IPS-18c (cell line): ENCODE measurements around the gene TSC2.

ENCODE experiments used
- H3K4me3 ChIP-seq: 2 replicates; pipeline ENCODE4 v1.7.0; 2013; ENCODE audit warnings: low read depth, mild to moderate bottlenecking, low read length, moderate library complexity; ENCODE audit not compliant: insufficient read depth
- H3K9me3 ChIP-seq: one replicate; pipeline ENCODE4 v1.6.1; 2013; ENCODE audit warnings: mild to moderate bottlenecking, low read length, moderate library complexity; ENCODE audit not compliant: control insufficient read depth, insufficient read depth

The TSC2 gene

GRCh38 chr16:2086106-2086742 is 38.4 kb downstream of the TSC2 start:
- Histone ChIP-seq H3K9me3 (no peaks in the 10 kb centered on the region), H3K4me3 (no peak overlapping the region)

DNA sequence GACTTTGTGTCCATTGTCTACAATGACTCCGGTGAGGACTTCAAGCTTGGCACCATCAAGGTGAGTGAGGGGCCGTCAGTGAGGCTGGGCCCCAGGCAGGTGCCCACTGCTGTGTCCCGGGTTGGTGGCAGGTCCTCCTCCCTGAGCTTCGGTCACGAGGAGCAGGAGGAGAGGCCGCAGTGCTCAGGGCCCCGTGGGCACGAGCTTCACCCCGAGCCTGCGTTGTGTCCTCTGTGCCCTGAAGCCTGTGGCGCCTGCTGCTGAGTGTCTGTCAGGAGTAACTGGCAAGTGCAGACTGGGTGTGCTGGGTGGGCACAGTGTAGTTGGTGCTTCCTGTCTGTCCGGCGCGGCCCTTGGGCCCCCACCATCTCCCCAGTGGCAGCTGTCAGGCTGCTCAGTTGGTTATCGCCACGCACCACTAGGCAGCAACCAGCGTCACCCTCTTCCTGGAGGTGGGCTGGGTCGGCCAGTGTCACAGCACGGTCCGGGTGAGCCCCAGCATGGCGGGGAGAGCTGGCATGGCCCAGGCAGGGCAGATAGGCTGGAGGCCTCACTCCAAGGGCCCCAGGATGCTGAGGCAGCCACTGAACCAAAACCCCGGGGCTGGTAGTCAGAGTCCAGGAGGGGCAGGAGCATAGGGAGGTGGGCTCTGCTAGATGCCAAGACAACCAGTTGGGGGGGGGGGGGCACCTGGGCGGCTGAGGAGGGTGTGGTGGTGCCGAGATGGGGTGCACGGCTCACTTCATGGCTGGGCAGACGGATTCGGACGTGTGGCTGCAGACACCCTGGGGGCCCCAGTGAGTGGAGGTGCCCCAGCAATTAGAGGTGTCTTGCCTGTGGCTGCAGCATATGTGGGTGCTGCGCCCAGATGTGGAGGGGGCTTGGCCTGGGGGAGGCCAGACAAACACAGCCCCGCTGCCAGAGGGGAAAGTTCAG is 39.3 kb downstream of the TSC2 start:
- no peaks in the 10 kb centered on the region for H3K9me3 ChIP-seq
- no peak overlapping the region for H3K4me3 ChIP-seq

DNA sequence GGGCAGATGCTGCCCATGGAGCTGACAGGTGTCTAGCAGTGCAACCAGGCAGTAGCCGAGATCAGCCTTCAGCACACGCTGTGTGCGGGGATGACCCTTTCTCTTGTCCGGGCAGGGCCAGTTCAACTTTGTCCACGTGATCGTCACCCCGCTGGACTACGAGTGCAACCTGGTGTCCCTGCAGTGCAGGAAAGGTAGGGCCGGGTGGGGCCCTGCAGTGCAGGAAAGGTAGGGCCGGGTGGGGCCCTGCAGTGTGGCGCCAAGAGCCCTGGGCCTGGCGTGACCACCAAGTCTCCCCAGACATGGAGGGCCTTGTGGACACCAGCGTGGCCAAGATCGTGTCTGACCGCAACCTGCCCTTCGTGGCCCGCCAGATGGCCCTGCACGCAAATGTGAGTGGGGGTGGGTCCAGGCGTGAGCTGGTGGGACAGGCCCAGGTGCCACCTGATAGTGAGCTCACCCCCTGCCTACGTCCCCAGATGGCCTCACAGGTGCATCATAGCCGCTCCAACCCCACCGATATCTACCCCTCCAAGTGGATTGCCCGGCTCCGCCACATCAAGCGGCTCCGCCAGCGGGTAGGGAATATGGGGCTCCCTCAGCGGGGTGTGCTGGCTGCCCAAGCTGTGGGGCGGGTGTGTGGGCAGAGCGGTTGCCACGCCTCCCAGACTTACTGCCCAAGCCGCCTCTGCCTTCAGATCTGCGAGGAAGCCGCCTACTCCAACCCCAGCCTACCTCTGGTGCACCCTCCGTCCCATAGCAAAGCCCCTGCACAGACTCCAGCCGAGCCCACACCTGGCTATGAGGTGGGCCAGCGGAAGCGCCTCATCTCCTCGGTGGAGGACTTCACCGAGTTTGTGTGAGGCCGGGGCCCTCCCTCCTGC is 40.2 kb downstream of the TSC2 start:
- H3K4me3 ChIP-seq, result no peak overlapping the region
- H3K9me3 ChIP-seq, result no peaks in the 10 kb centered on the region

GRCh38 chr16:2088759-2089358 is 41.1 kb downstream of the TSC2 start:
- H3K4me3 ChIP-seq, result no peak overlapping the region

DNA sequence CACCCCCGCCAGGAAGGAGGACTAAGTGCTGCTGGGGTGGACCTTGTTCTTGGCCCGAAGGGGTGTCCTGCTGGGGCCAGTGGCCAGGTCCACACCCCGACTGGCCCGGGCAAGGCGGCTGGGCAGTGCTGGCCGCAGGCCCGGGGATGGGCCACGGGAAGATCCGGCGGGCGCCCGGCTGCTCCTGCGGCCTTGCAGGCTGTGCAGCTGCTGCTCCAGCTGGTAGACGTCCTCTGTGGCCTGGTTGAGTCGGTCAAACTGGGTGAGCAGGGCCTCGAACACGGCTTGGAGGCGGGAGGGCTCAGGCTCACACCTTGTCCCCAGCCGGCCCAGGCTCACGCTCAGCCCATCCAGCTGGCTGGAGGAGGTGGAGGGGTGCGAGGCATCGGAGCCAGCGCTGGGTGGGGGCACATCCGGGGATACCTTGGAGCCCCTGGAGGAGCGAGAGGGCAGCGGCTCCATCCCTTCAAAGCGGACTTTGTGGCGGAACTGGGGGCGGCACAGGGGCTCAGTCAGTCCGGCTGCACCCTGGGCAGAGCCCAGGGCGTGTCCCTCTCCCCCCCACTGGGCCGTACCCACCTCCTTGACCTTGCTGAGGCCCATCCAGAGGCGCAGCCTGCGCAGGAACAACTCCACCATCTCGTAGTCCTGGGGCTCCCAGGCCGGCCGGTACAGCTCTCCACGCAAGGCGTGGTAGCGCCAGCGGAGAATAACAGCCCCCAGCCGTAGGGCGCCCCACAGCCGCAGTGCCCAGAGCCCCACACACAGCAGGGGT is 42.1 kb downstream of the TSC2 start:
- Histone ChIP-seq H3K9me3 (no peaks in the 10 kb centered on the region), H3K4me3 (peak overlapping the region; percentile 53; the same call in 1 of the 2 replicates)

More at GRCh38 chr16:2088759-2089358, 41.1 kb downstream of the TSC2 start:
- no peaks in the 10 kb centered on the region for H3K9me3 ChIP-seq

GRCh38 chr16:2090481-2090776 is 42.6 kb downstream of the TSC2 start:
- Histone ChIP-seq H3K4me3 (peak overlapping the region; percentile 53; the same call in 1 of the 2 replicates), H3K9me3 (no peaks in the 10 kb centered on the region)

DNA sequence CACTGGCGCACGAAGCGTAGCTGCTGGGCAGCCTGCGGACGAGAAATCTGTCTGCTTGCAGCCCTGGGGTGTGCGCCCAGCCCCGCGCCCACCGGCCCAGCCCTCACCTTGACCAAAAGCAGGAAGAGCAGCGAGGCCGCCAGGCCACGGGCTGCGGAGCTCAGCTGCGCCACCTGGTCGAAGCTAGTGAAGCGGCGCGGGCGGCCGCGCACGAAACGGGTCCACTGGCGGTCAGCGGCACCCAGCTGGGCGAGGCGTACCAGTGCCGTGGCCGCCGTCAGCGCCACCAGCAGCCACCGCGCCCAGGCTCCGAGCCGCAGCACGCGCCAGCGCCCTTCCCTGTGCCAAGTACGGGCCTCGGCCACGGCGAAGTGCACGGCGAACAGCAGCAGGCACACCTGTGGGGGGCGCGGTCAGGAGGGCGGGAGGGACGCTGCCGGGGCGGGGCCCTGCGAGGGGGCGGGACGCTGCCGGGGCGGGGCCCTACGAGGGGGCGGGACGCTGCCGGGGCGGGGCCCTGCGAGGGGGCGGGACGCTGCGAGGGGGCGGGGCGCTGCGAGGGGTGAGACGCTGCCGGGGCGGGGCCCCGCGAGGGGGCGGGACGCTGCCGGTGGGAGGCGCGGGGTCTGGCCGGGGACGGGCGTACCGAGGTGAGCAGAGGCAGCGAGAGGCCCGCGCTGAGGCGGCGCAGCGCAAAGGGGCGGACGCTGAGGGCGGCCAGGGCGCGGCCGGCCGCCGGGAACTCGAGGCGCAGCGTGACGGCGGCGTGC is 43.2 kb downstream of the TSC2 start:
- H3K9me3 ChIP-seq, result no peaks in the 10 kb centered on the region
- peak overlapping the region; percentile 53 for H3K4me3 ChIP-seq

DNA sequence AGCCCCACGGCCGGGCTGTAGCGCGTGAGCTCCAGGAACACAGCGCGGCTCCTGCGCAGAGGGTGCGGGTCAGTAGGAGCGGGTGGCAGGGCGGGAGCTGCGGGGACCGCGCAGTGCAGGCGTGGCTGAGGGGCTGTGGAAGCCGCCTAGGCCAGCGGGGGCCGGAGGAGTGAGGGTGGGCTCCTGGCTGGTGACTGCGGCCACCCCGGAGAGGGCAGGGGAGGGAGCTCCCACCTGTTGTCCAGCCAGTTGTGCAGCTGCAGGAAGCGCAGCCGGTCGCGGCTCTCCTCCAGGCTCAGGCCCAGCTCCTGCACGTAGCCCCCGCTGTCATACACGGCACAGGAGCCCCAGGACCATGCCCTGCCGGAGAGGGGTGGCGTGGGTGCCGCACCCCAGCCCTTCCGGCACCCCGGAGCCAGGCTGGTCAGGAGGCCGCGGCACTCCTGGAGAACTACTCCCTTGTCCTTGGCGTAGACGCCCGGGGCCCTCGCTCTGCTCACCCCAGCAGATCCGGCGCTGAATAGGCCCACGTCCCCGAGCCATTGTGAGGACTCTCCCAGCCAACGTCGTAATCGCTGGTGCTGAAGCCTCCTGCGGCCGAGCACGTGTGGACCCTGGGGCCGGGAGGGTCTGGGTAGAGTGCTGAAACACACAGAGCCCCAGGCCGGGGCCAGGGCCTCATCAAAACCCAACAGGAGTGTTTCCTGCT is 43.9 kb downstream of the TSC2 start:
- H3K4me3 ChIP-seq, result peak overlapping the region; percentile 50
- no peaks in the 10 kb centered on the region for H3K9me3 ChIP-seq

DNA sequence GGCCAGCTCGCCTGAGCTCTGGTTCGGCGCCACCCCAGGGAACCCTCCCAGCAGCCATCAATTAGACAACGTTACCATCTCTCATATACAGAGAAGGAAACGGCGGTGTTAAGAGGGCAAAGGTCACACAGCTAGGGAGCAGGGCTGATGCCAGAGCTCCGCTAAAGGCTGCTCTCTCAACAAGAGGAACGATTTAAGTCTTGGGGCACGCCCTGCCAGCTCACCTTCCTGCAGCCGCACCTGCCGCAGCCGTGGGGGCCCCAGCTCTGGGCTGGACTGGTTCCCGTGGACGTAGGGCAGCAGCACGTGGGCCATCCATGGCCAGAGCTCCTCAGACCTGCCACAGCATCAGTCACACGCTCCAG is 44.5 kb downstream of the TSC2 start:
- H3K4me3 ChIP-seq, result no peak overlapping the region
- no peaks in the 10 kb centered on the region for H3K9me3 ChIP-seq

GRCh38 chr16:2092866-2093265 is 45.1 kb downstream of the TSC2 start:
- no peak overlapping the region for H3K4me3 ChIP-seq
- H3K9me3 ChIP-seq, result no peaks in the 10 kb centered on the region

- H3K9me3 ChIP-seq, result no peaks in the 10 kb centered on the region
- no peak overlapping the region for H3K4me3 ChIP-seq
Measured at GRCh38 chr16:2093793-2094192, 46.0 kb downstream of the TSC2 start.

GRCh38 chr16:2095315-2095853 is 47.6 kb downstream of the TSC2 start:
- H3K9me3 ChIP-seq, result no peaks in the 10 kb centered on the region
- no peak overlapping the region for H3K4me3 ChIP-seq

GRCh38 chr16:2095918-2096582 is 48.3 kb downstream of the TSC2 start:
- H3K9me3 ChIP-seq, result no peaks in the 10 kb centered on the region
- H3K4me3 ChIP-seq, result no peak overlapping the region

DNA sequence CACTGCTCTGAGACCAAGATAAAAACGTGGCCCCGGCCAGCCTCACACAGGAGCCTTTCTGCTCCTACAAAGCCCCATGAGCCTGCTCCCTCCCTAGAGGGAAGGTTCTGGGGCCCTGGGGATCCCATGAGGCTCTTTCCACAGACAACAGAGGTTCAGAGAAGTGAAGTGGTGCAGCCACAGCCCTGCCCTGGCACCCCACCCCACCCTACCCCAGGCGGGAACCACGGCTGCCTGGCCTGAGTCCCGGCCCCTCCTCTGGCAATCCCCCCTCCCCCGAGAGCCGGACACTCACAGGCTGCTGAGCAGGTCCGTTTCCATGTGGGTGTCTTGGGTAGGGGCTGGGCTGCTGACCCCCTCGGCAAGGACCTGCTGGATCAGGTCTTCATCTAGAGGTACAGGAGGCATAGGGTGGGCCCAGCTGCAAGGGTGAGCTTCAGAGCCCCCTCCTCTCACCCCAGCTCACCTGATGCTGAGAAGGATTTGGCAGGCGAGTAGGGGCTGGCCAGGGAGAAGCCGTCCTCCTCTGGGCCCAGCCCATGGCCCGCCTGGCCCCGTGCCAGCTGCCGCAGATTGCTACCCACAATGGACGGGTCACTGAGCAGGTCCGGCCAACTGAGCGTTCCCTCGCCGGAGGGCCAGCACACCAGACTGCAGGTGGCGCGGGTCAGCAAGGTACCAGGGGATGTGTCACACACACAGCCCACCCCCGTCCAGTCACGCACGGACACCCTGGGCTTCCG is 49.2 kb downstream of the TSC2 start:
- Histone ChIP-seq H3K4me3 (no peak overlapping the region), H3K9me3 (no peaks in the 10 kb centered on the region)
